Endothelial cell of umbilical vein (primary cell): ENCODE data around the gene DYNC1LI2.

Experiments
- CTCF ChIP-seq, 2 donors: IDR thresholded peaks; 1 replicate in 1 of 2; 2 replicates in 1 of 2; pipeline ENCODE4 v1.5.1; 2011; ENCODE audit warnings: low read length in 2 of 2, mild to moderate bottlenecking in 2 of 2, moderate library complexity in 2 of 2, control low read depth in 1 of 2, inconsistent platforms in 1 of 2, low read depth in 1 of 2; ENCODE audit not compliant: insufficient read depth in 1 of 2; ENCODE audit errors: extremely low read depth in 1 of 2
- EZH2 ChIP-seq: IDR thresholded peaks from 2 replicates; pipeline ENCODE4 v1.6.1; 2012; ENCODE audit warnings: borderline replicate concordance, low read depth, mild to moderate bottlenecking, moderate library complexity, low read length, inconsistent platforms; ENCODE audit not compliant: severe bottlenecking
- JUN ChIP-seq: IDR thresholded peaks from 2 replicates; pipeline ENCODE4 v1.6.1; 2011; ENCODE audit warnings: borderline replicate concordance, low read depth; ENCODE audit not compliant: insufficient read length, insufficient read depth
- POLR2A ChIP-seq: IDR thresholded peaks from 2 replicates; pipeline ENCODE4 v1.6.1; 2012; ENCODE audit warnings: low read depth, mild to moderate bottlenecking, control low read depth, low read length
- POLR2AphosphoS5 ChIP-seq: IDR thresholded peaks from 2 replicates; pipeline ENCODE4 v1.6.1; 2012; ENCODE audit warnings: low read depth, mild to moderate bottlenecking, control low read depth, low read length, moderate library complexity; ENCODE audit not compliant: insufficient read depth

- no peak for TF ChIP-seq POLR2A
- no peak for TF ChIP-seq CTCF (IDR thresholded peaks at IDR 0.05; ENCODE audit: extremely low read depth in 1 of 2, insufficient read depth in 1 of 2, low read depth in 1 of 2, low read length in 2 of 2)
- no peak for TF ChIP-seq EZH2
- no peak for TF ChIP-seq JUN
- no peak for TF ChIP-seq POLR2AphosphoS5
Observed at GRCh38 chr16:66746682-66747081, 4.7 kb downstream of the DYNC1LI2 start.
